IgD-negative memory B cell (primary cell): ENCODE results near the gene ENTPD2. TPM values are rescaled to one million over a fixed set of nuclear protein-coding genes. Genes with fewer than 3 reads are reported as not detected.

Experiments
- H3K27ac Mint-ChIP-seq, 3 donors: one replicate each; pipeline ENCODE4 v1.8.0; 2020 to 2022; ENCODE audit warnings: mild to moderate bottlenecking in 3 of 3, mixed read lengths in 3 of 3, moderate library complexity in 1 of 3
- H3K27me3 Mint-ChIP-seq: one replicate; pipeline ENCODE4 v1.8.0; 2021; ENCODE audit warnings: mixed read lengths
- H3K36me3 Mint-ChIP-seq: one replicate; pipeline ENCODE4 v1.8.0; 2020; ENCODE audit warnings: mild to moderate bottlenecking, mixed read lengths
- H3K4me1 Mint-ChIP-seq, 3 donors: one replicate each; pipeline ENCODE4 v1.8.0; 2020 to 2022; ENCODE audit warnings: mixed read lengths in 3 of 3, mild to moderate bottlenecking in 1 of 3
- H3K4me3 Mint-ChIP-seq, 4 donors: one replicate each; pipeline ENCODE4 v1.8.0; 2020 to 2022; ENCODE audit warnings: mild to moderate bottlenecking in 4 of 4, mixed read lengths in 4 of 4, moderate library complexity in 3 of 4
- H3K9me3 Mint-ChIP-seq, 3 donors: one replicate each; pipeline ENCODE4 v1.8.0; 2020 to 2021; ENCODE audit warnings: mixed read lengths in 3 of 3, mild to moderate bottlenecking in 1 of 3
- polyA plus RNA-seq: library from polyadenylated mRNA; unstranded; fragments of 300-500 nt; fragmentation: Illumina TruSeq; gene quantifications from one replicate; pipeline ENCODE4 v1.2.3, GENCODE V29; 2021

Gene ENTPD2
- polyA plus RNA-seq, 1 donor from 2014 or later = not detected

DNA sequence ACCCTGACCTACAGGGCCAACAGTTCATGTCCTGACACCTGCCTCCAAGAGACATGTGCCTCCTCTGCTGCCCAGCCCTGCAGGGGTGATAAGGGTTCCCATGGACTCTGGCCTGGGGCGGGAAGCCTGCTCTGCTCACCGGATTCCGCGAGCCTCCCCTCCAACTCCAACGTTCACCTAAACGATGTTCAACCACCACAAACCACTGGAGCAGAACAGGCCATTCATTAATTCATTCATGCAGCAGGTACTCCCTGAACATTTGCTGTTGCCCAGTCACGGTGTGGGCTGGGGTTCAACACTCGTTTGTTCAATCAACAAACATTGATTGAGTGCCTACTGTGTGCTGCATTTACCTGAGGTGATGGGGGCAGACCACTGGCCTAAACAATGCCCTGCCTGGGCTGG lies 20.1 kb upstream of the ENTPD2 start:
- H3K27ac Mint-ChIP-seq = peak overlapping the region in 1 of 3 donors; percentile 91
- peak overlapping the region in 1 of 4 donors; percentile 87 for H3K4me3 Mint-ChIP-seq
- H3K4me1 Mint-ChIP-seq = peaks cover 11 to 14% (median 13%) of the 10 kb centered on the region in 3 donors
- H3K9me3 Mint-ChIP-seq = no peaks in the 10 kb centered on the region
- no peaks in the 10 kb centered on the region for H3K36me3 Mint-ChIP-seq
- no peaks in the 10 kb centered on the region for H3K27me3 Mint-ChIP-seq

DNA sequence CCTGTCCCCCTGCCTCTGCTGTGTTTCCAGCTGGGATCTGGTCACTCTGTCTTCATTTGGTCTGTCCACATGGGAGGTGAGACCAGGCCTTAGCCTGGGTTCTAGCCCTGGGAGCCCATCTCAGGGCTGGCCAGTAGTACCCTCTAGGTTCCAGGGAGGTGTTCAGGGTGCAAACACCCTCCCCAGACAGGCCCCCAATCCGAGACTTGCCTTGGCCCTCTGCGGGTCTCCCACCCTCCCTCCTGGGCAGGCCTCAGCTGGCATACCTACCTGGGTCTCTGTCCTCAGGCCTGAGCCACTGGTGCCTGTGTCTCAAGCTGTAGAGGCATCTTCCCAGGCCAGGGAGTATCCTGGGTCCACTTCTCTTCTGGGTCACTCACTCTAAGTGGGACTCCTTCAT lies 17.4 kb upstream of the ENTPD2 start:
- H3K27me3 Mint-ChIP-seq = no peaks in the 10 kb centered on the region
- peaks cover 17 to 19% (median 17%) of the 10 kb centered on the region in 3 donors for H3K4me1 Mint-ChIP-seq
- H3K4me3 Mint-ChIP-seq = peak overlapping the region; percentile 76 to 92 (median 84)
- no peaks in the 10 kb centered on the region for H3K9me3 Mint-ChIP-seq
- H3K36me3 Mint-ChIP-seq = no peaks in the 10 kb centered on the region
- H3K27ac Mint-ChIP-seq = peak overlapping the region; percentile 77 to 96 (median 93)

DNA sequence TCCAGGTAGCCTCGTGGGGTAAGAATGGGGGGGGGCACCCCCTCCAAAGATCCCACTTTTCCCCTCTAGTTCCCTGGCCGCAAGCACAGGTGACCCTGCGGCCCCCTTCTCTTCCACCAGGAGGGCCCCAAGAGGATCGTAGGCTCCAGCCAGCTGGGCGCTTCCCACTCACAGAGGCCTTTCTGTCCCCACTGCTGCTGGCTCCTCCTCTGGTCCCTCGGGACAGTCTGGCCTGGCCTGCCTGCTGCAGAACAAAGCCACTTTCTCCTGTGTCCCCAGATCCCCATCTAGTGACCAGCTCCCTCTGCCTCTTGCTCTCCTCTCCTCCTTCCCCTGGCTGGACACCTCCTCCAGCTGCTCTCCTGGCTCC lies 17.0 kb upstream of the ENTPD2 start:
- H3K27me3 Mint-ChIP-seq = no peaks in the 10 kb centered on the region
- no peaks in the 10 kb centered on the region for H3K9me3 Mint-ChIP-seq
- peak overlapping the region; percentile 77 to 96 (median 93) for H3K27ac Mint-ChIP-seq
- H3K36me3 Mint-ChIP-seq = no peaks in the 10 kb centered on the region
- peak overlapping the region; percentile 76 to 92 (median 85) for H3K4me3 Mint-ChIP-seq
- peaks cover 17 to 19% (median 17%) of the 10 kb centered on the region in 3 donors for H3K4me1 Mint-ChIP-seq

DNA sequence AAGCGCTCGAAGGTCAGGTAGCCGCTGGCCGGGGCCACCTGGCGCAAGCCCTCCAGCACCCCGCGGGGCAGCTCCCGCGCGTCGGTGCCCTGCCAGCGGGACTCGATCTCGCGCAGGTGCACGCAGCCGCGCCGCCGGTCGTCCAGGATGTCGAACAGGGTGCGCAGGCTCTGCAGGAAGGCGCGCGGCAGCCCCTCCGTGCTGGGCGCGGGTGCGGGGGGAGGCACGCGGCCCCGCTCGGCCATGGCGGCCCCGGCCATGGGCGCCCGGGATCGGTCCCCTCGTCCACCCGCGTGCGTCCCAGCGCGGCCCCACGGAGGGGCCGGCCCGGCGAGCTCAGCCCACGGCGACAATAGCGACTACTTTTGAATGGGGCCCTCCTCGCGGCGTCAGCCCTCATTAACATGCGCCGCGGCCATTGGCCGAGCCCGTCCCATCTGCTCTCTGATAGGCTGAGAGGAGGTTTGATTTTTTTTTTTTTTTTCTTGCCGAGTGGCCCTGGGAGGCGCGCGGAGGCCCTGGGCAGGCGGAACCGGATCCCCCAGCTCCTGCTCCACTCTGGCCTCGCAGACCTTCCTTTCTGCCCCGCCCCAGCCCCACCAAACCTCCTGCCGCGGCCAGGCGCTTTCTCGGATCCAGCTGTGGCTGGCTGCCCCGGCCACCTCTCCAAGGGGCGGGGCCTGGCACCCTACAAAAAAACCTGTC lies 16.5 kb upstream of the ENTPD2 start, which contains the start of gene SAPCD2:
Gene SAPCD2 (minus strand): TSS at position 357 of the 705 bp plus-strand sequence. CDS start 97 bp downstream, at position 260.
- H3K4me1 Mint-ChIP-seq = peaks cover 16 to 17% (median 17%) of the 10 kb centered on the region in 3 donors
- no peaks in the 10 kb centered on the region for H3K27me3 Mint-ChIP-seq
- H3K9me3 Mint-ChIP-seq = no peaks in the 10 kb centered on the region
- H3K36me3 Mint-ChIP-seq = no peaks in the 10 kb centered on the region
- H3K27ac Mint-ChIP-seq = peak within 1 kb of the TSS; percentile 77 to 96 (median 93)
- peak within 1 kb of the TSS; percentile 76 to 92 (median 85) for H3K4me3 Mint-ChIP-seq

DNA sequence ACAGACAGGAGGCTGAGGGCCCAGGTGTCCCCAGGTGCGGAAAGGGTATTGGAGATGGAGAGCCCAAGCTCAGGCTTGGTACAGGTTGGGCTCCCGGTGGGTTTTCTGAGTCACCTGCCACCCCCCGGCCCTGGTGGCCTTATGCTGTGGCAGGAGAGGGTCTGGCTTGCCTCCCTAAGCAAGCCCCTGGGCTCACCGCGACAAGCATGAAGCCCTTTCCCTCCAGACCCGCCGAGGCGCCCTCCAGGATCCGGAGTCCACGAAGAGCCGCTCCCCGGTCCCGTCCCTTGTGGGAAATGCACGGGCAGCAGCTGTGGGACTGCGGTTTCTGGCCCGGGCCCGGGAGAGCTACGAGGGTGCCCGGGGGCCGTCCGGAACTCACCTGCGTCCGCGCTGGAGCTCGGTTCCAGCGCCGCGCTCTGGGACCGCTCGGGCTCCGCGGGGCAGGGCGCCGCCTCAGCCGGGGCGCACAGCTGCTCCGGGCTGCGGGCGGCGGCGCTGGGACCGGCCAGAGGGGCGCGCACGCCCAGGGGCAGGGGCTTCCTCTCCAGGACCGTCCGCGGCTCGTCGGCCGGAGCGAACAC lies 15.7 kb upstream of the ENTPD2 start:
- H3K4me1 Mint-ChIP-seq = peaks cover 8 to 12% (median 10%) of the 10 kb centered on the region in 3 donors
- H3K4me3 Mint-ChIP-seq = peak overlapping the region; percentile 20 to 67 (median 30)
- no peaks in the 10 kb centered on the region for H3K9me3 Mint-ChIP-seq
- H3K27ac Mint-ChIP-seq = no peak overlapping the region
- H3K27me3 Mint-ChIP-seq = no peaks in the 10 kb centered on the region
- no peaks in the 10 kb centered on the region for H3K36me3 Mint-ChIP-seq

DNA sequence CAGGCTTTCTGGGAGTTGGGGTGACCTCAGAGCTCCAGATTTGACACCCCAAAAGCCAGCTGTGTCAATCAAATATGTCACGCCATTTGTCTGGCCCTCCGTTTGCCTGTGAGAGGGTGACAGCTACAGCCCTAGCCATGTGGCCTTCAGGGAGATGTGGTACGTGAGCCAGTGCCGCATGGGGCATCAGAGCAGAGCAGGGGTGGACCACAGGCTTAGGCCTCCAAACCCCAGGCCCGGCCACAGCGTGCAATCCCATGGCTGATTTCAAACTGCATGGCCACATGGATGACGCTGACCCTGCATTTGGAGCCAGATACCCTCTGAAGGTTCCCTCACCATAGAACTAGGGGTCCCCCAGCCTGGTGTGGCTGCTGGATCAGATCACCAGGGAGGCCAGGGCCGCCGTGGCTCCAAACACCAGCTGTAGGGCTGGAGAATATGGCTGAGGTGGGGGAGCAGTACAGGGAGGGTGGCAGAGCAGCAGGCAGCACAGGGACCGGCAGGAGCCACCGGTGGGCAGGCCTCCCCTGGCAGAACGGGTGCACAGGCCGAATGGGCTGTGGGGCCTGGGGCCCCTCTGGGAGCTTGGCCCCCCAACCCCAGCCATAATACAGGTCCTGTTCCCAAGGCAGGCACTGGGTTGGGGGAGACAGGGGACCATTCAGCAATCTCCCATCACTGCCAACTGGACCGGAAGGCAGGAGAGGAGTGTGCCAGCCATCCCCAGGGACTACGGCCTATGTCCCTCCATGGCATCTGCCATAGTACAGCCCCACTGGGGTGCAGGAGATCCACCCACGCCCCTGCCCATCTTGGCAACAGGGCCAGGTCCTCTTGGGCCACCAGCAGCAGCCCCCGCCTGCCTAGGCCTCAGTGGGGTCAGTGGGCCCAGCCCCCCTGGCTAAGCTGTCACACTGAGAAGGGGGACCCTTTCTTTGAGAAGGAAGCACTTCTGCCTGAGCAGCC lies 15.0 kb upstream of the ENTPD2 start:
- peaks cover 1% of the 10 kb centered on the region for H3K27me3 Mint-ChIP-seq
- H3K27ac Mint-ChIP-seq = peak overlapping the region in 1 of 3 donors; percentile 34
- H3K9me3 Mint-ChIP-seq = no peaks in the 10 kb centered on the region

DNA sequence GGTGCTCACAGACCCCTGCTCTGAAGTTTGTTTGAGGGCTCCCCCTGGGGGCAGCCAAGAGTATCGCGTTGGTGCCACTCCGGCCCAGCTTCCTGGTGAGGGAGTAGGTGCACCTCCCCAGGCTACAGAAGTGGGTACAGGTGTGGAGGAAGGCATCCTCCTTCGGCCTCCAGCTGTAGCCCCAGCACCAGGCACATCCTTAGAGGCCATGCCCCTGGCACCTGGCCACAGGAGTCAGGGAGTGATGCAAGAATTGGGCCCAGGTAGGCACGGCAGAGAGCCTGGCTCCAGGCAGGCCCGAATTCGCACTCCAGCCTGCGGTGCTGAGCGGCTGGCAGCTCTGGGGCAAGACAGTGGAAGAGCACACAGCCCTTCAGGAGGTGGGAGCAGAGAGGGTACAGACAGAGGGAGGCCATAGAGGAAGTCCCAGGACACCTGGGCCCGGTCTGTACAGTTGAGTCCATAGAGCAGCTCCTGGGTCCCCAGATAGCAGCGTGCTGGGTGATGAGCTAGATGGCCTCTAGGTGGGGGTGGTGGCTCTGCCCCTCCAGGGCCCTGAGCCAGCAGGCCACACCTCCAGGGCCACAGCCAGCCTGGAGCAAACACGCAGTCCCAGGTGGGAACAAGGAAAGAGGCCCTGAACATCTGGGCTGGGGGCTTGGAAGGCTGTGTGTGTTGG lies 14.1 kb upstream of the ENTPD2 start:
- H3K9me3 Mint-ChIP-seq = no peaks in the 10 kb centered on the region
- H3K27me3 Mint-ChIP-seq = peaks cover 1% of the 10 kb centered on the region
- H3K27ac Mint-ChIP-seq = peak overlapping the region; percentile 76 to 94 (median 91)
- peaks cover 6 to 12% (median 9%) of the 10 kb centered on the region in 3 donors for H3K4me1 Mint-ChIP-seq
- no peaks in the 10 kb centered on the region for H3K36me3 Mint-ChIP-seq
- peak overlapping the region; percentile 39 to 86 (median 76) for H3K4me3 Mint-ChIP-seq

More for the DNA sequence above, 15.0 kb upstream of the ENTPD2 start:
- no peaks in the 10 kb centered on the region for H3K36me3 Mint-ChIP-seq
- peaks cover 6 to 14% (median 9%) of the 10 kb centered on the region in 3 donors for H3K4me1 Mint-ChIP-seq
- peak overlapping the region; percentile 38 to 83 (median 74) for H3K4me3 Mint-ChIP-seq

DNA sequence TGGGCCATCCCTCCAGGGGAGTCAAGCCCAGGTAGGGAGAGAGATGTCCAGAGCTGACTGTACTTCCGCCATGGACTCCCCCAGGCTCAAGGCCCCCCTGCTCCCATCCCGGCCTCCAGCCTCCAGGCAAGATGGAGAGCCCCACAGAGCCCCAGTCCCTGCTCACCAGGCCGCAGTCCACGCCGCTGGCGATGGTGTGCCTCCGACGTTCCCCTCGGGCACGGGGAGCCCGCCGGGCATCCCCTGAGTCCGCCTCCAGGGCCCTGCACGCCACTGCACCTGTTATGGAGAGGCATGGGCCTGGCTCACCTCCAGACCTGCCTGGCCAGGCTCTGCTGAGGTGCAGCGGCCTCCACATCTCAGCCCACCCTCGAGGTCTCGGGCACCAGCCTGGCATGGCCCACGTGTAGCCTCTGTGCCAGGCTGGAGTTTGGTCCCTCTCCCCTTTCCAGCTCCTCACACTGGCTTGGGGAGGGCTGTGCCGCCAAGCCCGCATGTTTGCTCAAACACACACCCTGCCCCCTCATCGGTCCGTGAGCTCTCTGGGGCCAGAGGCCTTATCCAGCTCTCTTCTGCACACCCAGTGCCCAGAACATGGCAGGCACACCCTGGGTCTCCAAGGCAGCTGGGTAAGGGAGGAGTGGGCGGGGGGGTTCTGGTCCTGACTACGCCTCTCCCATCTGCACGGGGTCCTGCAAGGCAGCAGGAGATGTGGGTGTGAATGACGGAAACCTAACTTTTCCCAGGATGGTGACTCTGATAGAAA lies 12.4 kb upstream of the ENTPD2 start:
- Mint-ChIP-seq H3K27ac (no peak overlapping the region), H3K4me1 (peaks cover 6 to 12% (median 9%) of the 10 kb centered on the region in 3 donors), H3K9me3 (no peaks in the 10 kb centered on the region), H3K36me3 (no peaks in the 10 kb centered on the region), H3K4me3 (no peak overlapping the region), H3K27me3 (peaks cover 1% of the 10 kb centered on the region)

DNA sequence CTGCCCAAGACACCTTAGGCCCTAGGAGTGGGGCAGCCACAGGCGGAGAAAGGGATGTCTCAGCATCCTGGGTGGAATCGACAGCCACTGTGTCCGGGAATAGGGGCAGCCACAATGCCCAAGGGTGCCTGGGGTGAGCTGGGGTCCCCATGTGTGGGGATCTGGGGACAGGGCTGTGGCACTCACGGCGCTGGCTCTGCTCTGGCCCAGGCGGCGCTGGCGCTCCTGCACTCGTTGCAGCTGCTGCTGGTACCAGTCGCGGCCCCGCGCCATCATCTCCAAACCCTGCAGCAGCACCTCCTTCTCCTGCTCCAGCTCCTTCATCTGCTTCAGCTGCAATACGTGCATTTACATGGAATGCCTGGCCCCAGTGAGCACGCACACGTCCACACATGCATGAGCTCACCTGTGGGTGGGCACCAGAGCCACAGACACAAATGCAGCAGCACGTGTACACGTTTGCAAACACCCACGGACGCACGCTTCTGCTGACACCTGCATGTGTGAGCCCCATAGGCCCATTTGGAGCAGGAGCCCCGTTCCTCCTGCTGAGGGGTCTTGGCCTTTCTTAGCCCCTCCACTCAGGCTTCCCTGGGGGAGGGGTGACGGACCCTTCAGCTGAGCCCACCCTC lies 11.6 kb upstream of the ENTPD2 start:
- peaks cover 1% of the 10 kb centered on the region for H3K27me3 Mint-ChIP-seq
- no peak overlapping the region for H3K27ac Mint-ChIP-seq
- peaks cover 5 to 8% (median 6%) of the 10 kb centered on the region in 3 donors for H3K4me1 Mint-ChIP-seq
- H3K36me3 Mint-ChIP-seq = no peaks in the 10 kb centered on the region
- no peak overlapping the region for H3K4me3 Mint-ChIP-seq
- no peaks in the 10 kb centered on the region for H3K9me3 Mint-ChIP-seq

DNA sequence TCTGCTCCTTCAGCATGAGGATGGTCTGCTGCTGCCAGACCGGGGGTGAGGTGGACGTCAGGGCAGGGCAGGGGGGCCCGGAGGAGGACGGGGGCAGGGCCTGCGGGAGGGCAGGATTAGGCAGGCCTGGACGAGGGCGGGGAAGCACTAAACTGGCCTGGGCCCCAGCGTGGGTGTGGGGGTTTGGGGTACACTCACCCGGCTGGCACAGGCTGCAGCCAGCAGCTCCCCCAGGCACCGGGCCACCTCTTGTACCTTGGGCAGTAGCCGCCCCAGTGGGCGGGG lies 11.0 kb upstream of the ENTPD2 start:
- Mint-ChIP-seq H3K36me3 (no peaks in the 10 kb centered on the region), H3K27me3 (peaks cover 1% of the 10 kb centered on the region), H3K9me3 (no peaks in the 10 kb centered on the region), H3K4me1 (peaks cover 5 to 8% (median 6%) of the 10 kb centered on the region in 3 donors), H3K4me3 (no peak overlapping the region), H3K27ac (no peak overlapping the region)

DNA sequence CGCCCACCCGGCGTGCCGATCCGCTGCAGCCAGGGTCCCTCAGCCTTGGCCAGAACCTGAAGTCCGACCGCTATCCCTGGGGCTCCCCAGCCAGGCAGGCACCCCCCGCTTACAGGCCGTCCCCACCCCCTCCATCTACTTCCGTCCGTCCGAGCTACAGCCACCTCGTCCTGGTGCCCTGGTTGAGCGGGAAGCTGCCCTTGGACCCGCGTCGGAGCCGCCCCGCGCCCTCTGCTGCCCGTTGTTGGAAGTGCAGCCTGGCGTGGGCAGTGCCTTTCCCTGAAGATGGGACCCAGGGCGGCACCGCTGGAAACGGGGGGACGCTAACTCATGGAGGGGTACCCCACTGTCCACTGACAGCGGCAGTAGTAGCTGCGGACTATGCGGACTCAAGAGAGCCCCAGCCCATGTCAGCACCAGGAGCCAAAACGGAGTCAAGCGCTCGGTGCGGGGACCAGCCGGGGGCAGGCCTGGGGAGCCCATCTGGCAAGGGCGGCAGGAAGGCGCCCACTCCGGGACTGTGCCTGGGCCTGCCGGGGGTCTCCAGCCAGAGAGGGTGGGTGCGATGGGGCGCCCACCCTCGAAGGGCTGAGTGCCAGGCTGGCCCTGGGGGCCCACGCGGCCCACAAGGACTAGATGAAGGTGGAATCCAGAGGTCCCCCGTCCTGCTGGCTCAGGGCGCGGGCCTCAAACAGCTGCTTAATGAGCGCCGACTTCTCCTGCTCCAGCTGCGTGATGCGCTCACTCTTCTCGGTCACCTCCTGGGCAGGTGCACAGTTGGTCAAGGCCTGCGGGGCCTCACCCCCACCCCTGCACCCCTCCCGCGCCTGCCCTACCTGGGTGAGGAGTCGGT lies 10.4 kb upstream of the ENTPD2 start:
- Mint-ChIP-seq H3K27me3 (peaks cover 1% of the 10 kb centered on the region), H3K4me1 (peaks cover 5 to 7% (median 6%) of the 10 kb centered on the region in 3 donors), H3K4me3 (no peak overlapping the region), H3K27ac (peak overlapping the region in 1 of 3 donors; percentile 72), H3K9me3 (no peaks in the 10 kb centered on the region), H3K36me3 (no peaks in the 10 kb centered on the region)

DNA sequence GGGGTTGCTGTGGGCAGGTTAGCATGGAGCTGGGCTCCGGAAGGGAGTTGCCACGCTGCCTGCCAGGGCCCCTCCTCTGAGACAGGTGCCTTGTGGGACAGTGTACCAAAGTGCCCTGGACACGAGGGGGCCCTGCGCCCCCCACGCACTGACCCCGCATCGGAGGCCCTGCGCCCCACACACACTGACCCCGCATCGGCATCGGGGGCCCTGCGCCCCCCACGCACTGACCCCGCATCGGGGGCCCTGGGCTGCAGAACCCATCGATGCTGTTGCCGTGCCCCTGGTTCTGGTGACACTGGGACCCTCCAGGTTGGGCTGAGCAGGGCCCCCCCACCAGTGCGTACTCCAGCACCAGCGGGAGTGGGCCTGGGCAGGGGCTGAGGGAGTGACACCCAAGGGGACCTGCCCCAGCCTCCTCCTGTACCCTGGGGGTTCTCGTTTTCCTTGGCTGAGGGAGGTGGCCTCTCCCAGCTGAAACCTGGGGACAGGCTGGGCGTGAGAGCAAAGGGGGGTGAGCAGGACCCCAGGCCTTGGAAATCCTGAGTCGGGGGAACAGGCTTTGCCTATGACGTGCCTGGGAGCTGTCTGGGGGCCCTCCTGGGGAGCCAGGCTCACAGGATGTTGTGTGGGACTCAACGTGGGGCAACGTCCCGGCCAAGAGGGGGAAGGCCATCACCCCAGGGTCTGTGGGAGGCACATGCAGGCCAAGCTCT lies 9.6 kb upstream of the ENTPD2 start:
- Mint-ChIP-seq H3K4me3 (no peak overlapping the region), H3K4me1 (peaks cover 5 to 7% (median 6%) of the 10 kb centered on the region in 3 donors), H3K9me3 (no peaks in the 10 kb centered on the region), H3K36me3 (no peaks in the 10 kb centered on the region), H3K27me3 (peaks cover 1% of the 10 kb centered on the region), H3K27ac (peak overlapping the region in 1 of 3 donors; percentile 72)
